Forelimb muscle (tissue), 1 donor: ENCODE results near the gene RAB43. TPM values are rescaled to one million over a fixed set of nuclear protein-coding genes. Genes with fewer than 3 reads are reported as not detected.

Source experiments
- DNase-seq: peaks from one replicate; pipeline ENCODE4 v3.0.0-alpha.2; 2013; ENCODE audit warnings: low read depth
- polyA plus RNA-seq: library from polyadenylated mRNA; unstranded; fragments of 120-200 nt; gene quantifications from one replicate; pipeline ENCODE4 v1.2.1, GENCODE V29; 2013; ENCODE audit not compliant: insufficient read length

Gene RAB43
- polyA plus RNA-seq, 1 donor, result 2.7 TPM

- no peak for DNase-seq
These were observed 82.1 kb downstream of the RAB43 start for GRCh38 chr3:129039271-129040038.

GRCh38 chr3:129038121-129038855, 83.3 kb downstream of the RAB43 start:
- DNase-seq, result no peak

Other genes starting within 250 kb of the RAB43 start
- 22.7 TPM for gene ACAD9, start 242.2 kb downstream of the RAB43 start, polyA plus RNA-seq
- 1.1 TPM for gene CFAP92, start 127.7 kb downstream of the RAB43 start, polyA plus RNA-seq
- 1.6 TPM for gene EFCC1, start 120.5 kb downstream of the RAB43 start, polyA plus RNA-seq
- 0.42 TPM for gene GP9, start 61.0 kb downstream of the RAB43 start, polyA plus RNA-seq
- 34.5 TPM for gene ISY1, start 39.3 kb upstream of the RAB43 start, polyA plus RNA-seq
- gene CNBP, start 62.1 kb upstream of the RAB43 start, polyA plus RNA-seq, result 311 TPM
- gene COPG1, start 127.8 kb upstream of the RAB43 start, polyA plus RNA-seq, result 106 TPM
- 21.8 TPM for gene HMCES, start 157.1 kb upstream of the RAB43 start, polyA plus RNA-seq